ENCODE measurements around the gene CBX3.

DNA sequence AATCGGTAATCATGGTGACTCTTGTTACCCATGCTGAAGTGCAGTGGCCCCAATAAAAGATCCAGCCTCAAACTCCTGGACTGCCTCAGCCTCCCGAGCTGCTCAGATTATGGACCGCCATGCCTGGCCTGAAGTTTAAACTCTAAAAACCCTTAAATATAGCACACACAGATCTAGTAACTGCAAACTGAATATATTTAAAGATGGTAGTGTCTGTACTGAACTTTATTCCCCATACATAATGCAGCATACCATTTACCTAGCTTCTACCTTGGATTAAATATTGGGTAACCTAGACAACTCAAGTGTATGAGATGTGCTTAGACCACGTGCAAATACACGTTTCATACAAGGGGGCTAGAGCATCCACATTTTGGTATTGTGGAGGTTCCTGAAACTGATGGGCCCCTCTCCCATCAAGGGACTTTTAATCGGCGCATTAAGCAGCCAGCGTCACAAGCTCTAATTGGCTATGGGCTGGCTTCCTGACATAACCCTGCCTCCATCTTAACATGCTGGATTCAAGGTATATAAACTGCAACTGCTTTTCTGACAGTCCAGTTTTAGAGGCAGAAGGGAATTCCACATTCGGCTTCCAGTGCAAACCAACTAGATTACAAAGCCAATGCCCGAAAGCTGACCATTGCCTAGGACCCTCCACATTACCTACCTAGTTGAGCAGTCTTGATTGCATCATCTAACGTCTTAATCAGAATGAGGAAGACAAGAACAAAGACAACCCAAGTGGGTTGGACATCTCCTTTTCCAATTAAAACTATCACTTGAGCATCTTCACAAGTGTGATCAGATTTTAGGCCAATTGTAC is 14.0 kb upstream of the CBX3 start:
- TF ChIP-seq, protein P1, sequence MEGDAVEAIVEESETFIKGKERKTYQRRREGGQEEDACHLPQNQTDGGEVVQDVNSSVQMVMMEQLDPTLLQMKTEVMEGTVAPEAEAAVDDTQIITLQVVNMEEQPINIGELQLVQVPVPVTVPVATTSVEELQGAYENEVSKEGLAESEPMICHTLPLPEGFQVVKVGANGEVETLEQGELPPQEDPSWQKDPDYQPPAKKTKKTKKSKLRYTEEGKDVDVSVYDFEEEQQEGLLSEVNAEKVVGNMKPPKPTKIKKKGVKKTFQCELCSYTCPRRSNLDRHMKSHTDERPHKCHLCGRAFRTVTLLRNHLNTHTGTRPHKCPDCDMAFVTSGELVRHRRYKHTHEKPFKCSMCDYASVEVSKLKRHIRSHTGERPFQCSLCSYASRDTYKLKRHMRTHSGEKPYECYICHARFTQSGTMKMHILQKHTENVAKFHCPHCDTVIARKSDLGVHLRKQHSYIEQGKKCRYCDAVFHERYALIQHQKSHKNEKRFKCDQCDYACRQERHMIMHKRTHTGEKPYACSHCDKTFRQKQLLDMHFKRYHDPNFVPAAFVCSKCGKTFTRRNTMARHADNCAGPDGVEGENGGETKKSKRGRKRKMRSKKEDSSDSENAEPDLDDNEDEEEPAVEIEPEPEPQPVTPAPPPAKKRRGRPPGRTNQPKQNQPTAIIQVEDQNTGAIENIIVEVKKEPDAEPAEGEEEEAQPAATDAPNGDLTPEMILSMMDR (IDR thresholded peaks at IDR 0.05), result no peak
- TF ChIP-seq POLR2A (IDR thresholded peaks at IDR 0.05), result no peak

Measured in thyroid gland (tissue), 4 donors.